ENCODE data around the gene ACP5.

DNA sequence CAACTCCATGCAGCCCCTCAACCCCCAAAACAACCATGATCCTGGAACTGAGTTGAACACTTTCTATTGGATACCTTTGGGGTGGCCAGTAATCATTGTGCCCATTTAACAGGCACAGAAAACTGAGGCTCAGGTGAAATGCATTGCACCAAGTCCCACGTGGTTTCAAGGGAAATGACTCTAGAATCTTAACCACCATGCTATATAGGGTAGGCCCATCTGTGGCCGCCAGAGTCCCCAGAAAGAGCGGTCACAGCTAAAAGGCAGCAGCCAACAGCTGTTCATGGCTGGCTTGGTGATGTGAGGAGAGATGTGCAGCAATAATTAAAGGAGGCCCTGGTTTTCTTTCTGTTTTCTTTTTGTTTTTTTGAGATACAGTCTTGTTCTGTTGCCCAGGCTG lies 36.2 kb downstream of the ACP5 start:
- TF ChIP-seq EZH2 (IDR thresholded peaks at IDR 0.05; ENCODE audit: low read depth, low read length, severe bottlenecking) (no peak), TAF1 (IDR thresholded peaks at IDR 0.05; ENCODE audit: low read depth, low read length) (no peak), POLR2A (IDR thresholded peaks at IDR 0.05; ENCODE audit: control extremely low read depth in 1 of 2, low read depth in 2 of 2, low read length in 2 of 2) (no peak), JUND (IDR thresholded peaks at IDR 0.05; ENCODE audit: low read length) (no peak), CREB1 (IDR thresholded peaks at IDR 0.05) (no peak), SIX5 (IDR thresholded peaks at IDR 0.05; ENCODE audit: low read depth, low read length) (no peak)
- TF ChIP-seq, protein P1, sequence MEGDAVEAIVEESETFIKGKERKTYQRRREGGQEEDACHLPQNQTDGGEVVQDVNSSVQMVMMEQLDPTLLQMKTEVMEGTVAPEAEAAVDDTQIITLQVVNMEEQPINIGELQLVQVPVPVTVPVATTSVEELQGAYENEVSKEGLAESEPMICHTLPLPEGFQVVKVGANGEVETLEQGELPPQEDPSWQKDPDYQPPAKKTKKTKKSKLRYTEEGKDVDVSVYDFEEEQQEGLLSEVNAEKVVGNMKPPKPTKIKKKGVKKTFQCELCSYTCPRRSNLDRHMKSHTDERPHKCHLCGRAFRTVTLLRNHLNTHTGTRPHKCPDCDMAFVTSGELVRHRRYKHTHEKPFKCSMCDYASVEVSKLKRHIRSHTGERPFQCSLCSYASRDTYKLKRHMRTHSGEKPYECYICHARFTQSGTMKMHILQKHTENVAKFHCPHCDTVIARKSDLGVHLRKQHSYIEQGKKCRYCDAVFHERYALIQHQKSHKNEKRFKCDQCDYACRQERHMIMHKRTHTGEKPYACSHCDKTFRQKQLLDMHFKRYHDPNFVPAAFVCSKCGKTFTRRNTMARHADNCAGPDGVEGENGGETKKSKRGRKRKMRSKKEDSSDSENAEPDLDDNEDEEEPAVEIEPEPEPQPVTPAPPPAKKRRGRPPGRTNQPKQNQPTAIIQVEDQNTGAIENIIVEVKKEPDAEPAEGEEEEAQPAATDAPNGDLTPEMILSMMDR (IDR thresholded peaks at IDR 0.05; ENCODE audit: control extremely low read depth in 1 of 3, insufficient read depth in 1 of 3, low read depth in 1 of 3, low read length in 3 of 3), result no peak

Measured in H1 (cell line).